Fibroblast of lung (primary cell): Measurements from ENCODE around the gene C4BPA. TPM values are rescaled to one million over a fixed set of nuclear protein-coding genes. Genes with fewer than 3 reads are reported as not detected.

Experiments used
- DNase-seq, 2 donors: peaks; one replicate each; pipeline versions ENCODE4 v3.0.0 to v3.0.0-alpha.2; 2010; ENCODE audit warnings: low read depth in 2 of 2
- H2AFZ ChIP-seq: 2 replicates; pipeline ENCODE4 v1.5.1; 2012; ENCODE audit warnings: low read length, control low read depth, inconsistent platforms
- H3K27ac ChIP-seq: 2 replicates; pipeline ENCODE4 v1.5.1; 2011; ENCODE audit warnings: low read length, control low read depth; ENCODE audit not compliant: insufficient read depth
- H3K27me3 ChIP-seq: 2 replicates; pipeline ENCODE4 v1.5.1; 2011; ENCODE audit warnings: mild to moderate bottlenecking, low read length; ENCODE audit not compliant: control insufficient read depth, insufficient read depth
- H3K36me3 ChIP-seq: 2 replicates; pipeline ENCODE4 v1.5.1; 2011; ENCODE audit warnings: low read length; ENCODE audit not compliant: control insufficient read depth, insufficient read depth
- H3K4me1 ChIP-seq: 2 replicates; pipeline ENCODE4 v1.5.1; 2011; ENCODE audit warnings: low read length; ENCODE audit not compliant: control insufficient read depth, insufficient read depth; ENCODE audit errors: extremely low read depth
- H3K4me2 ChIP-seq: 2 replicates; pipeline ENCODE4 v1.5.1; 2011; ENCODE audit warnings: low read length, control low read depth; ENCODE audit not compliant: insufficient read depth; ENCODE audit errors: extremely low read depth
- H3K4me3 ChIP-seq, 4 experiments: fragments of 200-600 bp in 1 of 4; sonication (generic) in 1 of 4; replicated peaks in 1 of 4; 2 replicates each; pipeline ENCODE4 v1.5.1; 2011 to 2016; ENCODE audit warnings: low read length in 4 of 4, low read depth in 3 of 4, mild to moderate bottlenecking in 3 of 4, control low read depth in 2 of 4, inconsistent platforms in 1 of 4, mixed read lengths in 1 of 4; ENCODE audit not compliant: insufficient read depth in 1 of 4; ENCODE audit errors: control extremely low read depth in 1 of 4
- H3K79me2 ChIP-seq: 2 replicates; pipeline ENCODE4 v1.5.1; 2012; ENCODE audit warnings: mild to moderate bottlenecking, low read length, inconsistent platforms; ENCODE audit not compliant: control insufficient read depth, insufficient read depth
- H3K9ac ChIP-seq: 2 replicates; pipeline ENCODE4 v1.5.1; 2011; ENCODE audit warnings: mild to moderate bottlenecking, low read length, control low read depth; ENCODE audit not compliant: insufficient read depth
- H3K9me3 ChIP-seq: 2 replicates; pipeline ENCODE4 v1.5.1; 2012; ENCODE audit warnings: low read depth, low read length; ENCODE audit not compliant: control insufficient read depth, insufficient read depth
- H4K20me1 ChIP-seq: 2 replicates; pipeline ENCODE4 v1.5.1; 2011; ENCODE audit warnings: low read length; ENCODE audit not compliant: control insufficient read depth, insufficient read depth; ENCODE audit errors: extremely low read depth
- EZH2 ChIP-seq: IDR thresholded peaks from 2 replicates; pipeline ENCODE4 v1.5.1; 2012; ENCODE audit warnings: low read length, control low read depth, mild to moderate bottlenecking; ENCODE audit errors: missing control alignments
- polyA plus RNA-seq, 2 donors: library from polyadenylated mRNA; depleted of rRNA in 1 of 2; stranded (reverse) in 1 of 2; unstranded in 1 of 2; fragments of >200 nt; gene quantifications; 2 replicates each; pipeline ENCODE4 v1.2.1, GENCODE V29; 2011 to 2012; ENCODE audit warnings: missing spikeins in 1 of 2
- total RNA-seq: library from RNA; depleted of rRNA; stranded (reverse); fragments of >200 nt; gene quantifications from 2 replicates; pipeline ENCODE4 v1.2.1, GENCODE V29; 2014
- TF ChIP-seq, protein P1 (sequence below), 2 donors: IDR thresholded peaks in 1 of 2; conservative IDR thresholded peaks in 1 of 2; 1 replicate in 1 of 2; 2 replicates in 1 of 2; pipeline ENCODE4 v1.5.1; 2011 to 2012; ENCODE audit warnings: low read length in 2 of 2, control low read depth in 1 of 2, inconsistent platforms in 1 of 2, low read depth in 1 of 2, mild to moderate bottlenecking in 1 of 2

Gene C4BPA
- total and polyA plus RNA-seq, 2 donors (not counting 1 experiment from before 2014, with no cell fraction given): not detected

DNA sequence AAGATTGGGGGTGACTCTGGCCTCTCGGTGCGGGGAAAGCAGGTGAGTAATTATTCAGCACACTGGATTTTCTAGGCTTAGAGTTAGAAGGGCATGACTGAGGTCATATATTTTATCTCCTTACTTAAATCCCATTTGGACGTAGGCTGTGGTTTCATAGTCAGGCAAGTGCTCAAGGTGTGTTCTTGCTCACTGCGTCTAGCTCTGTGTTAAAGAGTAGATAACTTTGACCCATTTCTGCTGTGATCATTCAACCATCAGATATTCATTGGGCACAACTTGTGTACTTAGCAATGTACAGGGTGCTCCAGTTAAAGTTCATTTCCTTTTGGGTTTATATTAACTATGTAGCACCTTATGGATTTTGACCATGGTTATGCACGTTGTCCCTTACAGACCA is 36.4 kb upstream of the C4BPA start:
- Histone ChIP-seq H3K36me3 (no peaks in the 10 kb centered on the region), H3K4me1 (no peaks in the 10 kb centered on the region), H3K9ac (no peak overlapping the region), H2AFZ (no peak overlapping the region), H3K4me2 (no peak overlapping the region), H3K4me3 (no peak overlapping the region), H3K27me3 (no peaks in the 10 kb centered on the region), H3K9me3 (no peaks in the 10 kb centered on the region), H4K20me1 (no peaks in the 10 kb centered on the region), H3K27ac (no peak overlapping the region), H3K79me2 (no peaks in the 10 kb centered on the region)
- no peak for DNase-seq
- TF ChIP-seq EZH2: no peak
- TF ChIP-seq, protein P1, sequence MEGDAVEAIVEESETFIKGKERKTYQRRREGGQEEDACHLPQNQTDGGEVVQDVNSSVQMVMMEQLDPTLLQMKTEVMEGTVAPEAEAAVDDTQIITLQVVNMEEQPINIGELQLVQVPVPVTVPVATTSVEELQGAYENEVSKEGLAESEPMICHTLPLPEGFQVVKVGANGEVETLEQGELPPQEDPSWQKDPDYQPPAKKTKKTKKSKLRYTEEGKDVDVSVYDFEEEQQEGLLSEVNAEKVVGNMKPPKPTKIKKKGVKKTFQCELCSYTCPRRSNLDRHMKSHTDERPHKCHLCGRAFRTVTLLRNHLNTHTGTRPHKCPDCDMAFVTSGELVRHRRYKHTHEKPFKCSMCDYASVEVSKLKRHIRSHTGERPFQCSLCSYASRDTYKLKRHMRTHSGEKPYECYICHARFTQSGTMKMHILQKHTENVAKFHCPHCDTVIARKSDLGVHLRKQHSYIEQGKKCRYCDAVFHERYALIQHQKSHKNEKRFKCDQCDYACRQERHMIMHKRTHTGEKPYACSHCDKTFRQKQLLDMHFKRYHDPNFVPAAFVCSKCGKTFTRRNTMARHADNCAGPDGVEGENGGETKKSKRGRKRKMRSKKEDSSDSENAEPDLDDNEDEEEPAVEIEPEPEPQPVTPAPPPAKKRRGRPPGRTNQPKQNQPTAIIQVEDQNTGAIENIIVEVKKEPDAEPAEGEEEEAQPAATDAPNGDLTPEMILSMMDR (conservative IDR thresholded peaks at IDR 0.05 in 1 of 2, IDR thresholded peaks at IDR 0.05 in 1 of 2; ENCODE audit: low read depth in 1 of 2, low read length in 2 of 2): no peak

DNA sequence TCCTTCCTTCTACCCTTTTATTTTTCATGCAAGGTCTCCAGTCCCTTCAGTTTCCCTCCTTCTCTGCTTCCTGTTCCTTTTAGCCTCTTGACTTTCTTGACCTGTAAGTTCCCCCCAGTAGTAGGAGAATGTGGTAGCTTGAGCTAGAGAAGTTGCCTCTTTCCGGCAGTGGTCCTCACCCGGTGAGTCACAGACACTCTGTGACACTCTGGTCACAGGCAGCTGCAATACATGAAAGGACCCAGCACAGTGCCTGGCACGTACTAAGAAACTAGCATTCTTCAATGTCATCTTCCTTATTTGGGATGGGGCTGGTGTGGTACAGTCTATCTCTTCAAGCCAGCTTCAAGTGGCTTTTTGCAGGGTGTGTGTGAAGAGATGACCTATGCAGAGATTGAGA is 35.0 kb upstream of the C4BPA start:
- no peak overlapping the region for H3K4me3 ChIP-seq
- H3K4me1 ChIP-seq: no peaks in the 10 kb centered on the region
- no peak overlapping the region for H2AFZ ChIP-seq
- no peak overlapping the region for H3K27ac ChIP-seq
- H3K36me3 ChIP-seq: no peaks in the 10 kb centered on the region
- no peak overlapping the region for H3K9ac ChIP-seq
- TF ChIP-seq, protein P1 (conservative IDR thresholded peaks at IDR 0.05 in 1 of 2, IDR thresholded peaks at IDR 0.05 in 1 of 2; ENCODE audit: low read depth in 1 of 2, low read length in 2 of 2): no peak
- TF ChIP-seq EZH2: no peak
- no peaks in the 10 kb centered on the region for H3K9me3 ChIP-seq
- H3K27me3 ChIP-seq: no peaks in the 10 kb centered on the region
- H3K4me2 ChIP-seq: no peak overlapping the region
- DNase-seq: no peak
- H3K79me2 ChIP-seq: no peaks in the 10 kb centered on the region
- no peaks in the 10 kb centered on the region for H4K20me1 ChIP-seq

DNA sequence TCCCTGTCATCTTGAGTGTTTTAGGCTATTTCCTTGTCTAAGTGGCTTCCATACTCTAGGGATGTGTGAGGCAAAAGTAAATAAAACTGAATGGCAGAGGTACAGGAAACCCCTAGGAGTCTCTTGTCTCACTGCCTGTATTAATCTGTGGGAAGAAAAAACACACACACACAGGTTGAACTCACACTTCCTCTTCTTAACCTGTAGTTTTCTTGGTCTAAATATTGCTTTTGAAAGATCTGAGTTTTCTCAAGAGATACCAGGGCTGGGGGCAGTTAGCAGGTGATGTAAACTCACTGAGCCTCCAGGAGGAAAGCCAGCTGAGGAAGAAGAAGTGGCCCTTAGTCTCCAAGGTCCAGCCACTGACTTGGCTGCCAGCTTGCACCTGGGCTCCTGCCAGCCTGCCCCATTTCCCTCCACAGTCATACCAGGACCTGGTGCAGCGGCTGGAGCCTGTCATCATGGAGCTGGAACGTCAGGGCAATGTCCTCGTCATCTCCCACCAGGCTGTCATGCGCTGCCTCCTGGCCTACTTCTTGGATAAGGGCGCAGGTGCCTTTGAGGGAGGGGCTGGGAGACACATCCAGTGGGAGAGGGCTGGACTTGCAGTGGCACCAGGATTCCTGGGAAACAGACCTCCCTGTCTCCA is 34.1 kb upstream of the C4BPA start:
- no peak for DNase-seq
- H3K4me1 ChIP-seq: no peaks in the 10 kb centered on the region
- no peak overlapping the region for H3K4me3 ChIP-seq
- H3K9ac ChIP-seq: no peak overlapping the region
- H4K20me1 ChIP-seq: no peaks in the 10 kb centered on the region
- H3K36me3 ChIP-seq: no peaks in the 10 kb centered on the region
- no peak overlapping the region for H3K27ac ChIP-seq
- no peak for TF ChIP-seq EZH2
- TF ChIP-seq, protein P1 (conservative IDR thresholded peaks at IDR 0.05 in 1 of 2, IDR thresholded peaks at IDR 0.05 in 1 of 2; ENCODE audit: low read depth in 1 of 2, low read length in 2 of 2): no peak
- H3K4me2 ChIP-seq: no peak overlapping the region
- H3K9me3 ChIP-seq: no peaks in the 10 kb centered on the region
- H3K79me2 ChIP-seq: no peaks in the 10 kb centered on the region
- no peak overlapping the region for H2AFZ ChIP-seq
- no peaks in the 10 kb centered on the region for H3K27me3 ChIP-seq
